Liver (tissue), 3 donors: ENCODE results near the gene OR52H1.

ENCODE experiments used
- ATF3 ChIP-seq: IDR thresholded peaks from 2 replicates; pipeline ENCODE4 v1.6.1; 2016; ENCODE audit warnings: antibody characterized with exemption
- CTCF ChIP-seq: fragments of 150-350 bp; IDR thresholded peaks from 2 replicates; pipeline ENCODE4 v1.5.1; 2017; ENCODE audit warnings: improper control_type of control experiment, low read depth, low read length; ENCODE audit not compliant: missing input control
- MAX ChIP-seq: IDR thresholded peaks from 2 replicates; pipeline ENCODE4 v1.6.1; 2016; ENCODE audit warnings: antibody characterized with exemption
- RAD21 ChIP-seq, 2 donors: IDR thresholded peaks; 2 replicates each; pipeline ENCODE4 v1.6.1; 2016; ENCODE audit warnings: antibody characterized with exemption in 2 of 2, mild to moderate bottlenecking in 2 of 2
- TAF1 ChIP-seq: conservative IDR thresholded peaks from 2 replicates; pipeline ENCODE4 v1.6.1; 2016; ENCODE audit warnings: antibody characterized with exemption, mild to moderate bottlenecking
- YY1 ChIP-seq: IDR thresholded peaks from 2 replicates; pipeline ENCODE4 v1.6.1; 2016; ENCODE audit warnings: antibody characterized with exemption, mild to moderate bottlenecking
- TF ChIP-seq, protein P1 (sequence below): IDR thresholded peaks from 2 replicates; pipeline ENCODE4 v1.6.1; 2016; ENCODE audit warnings: antibody characterized with exemption, mild to moderate bottlenecking
- donor health status: healthy.
- donor health status: healthy.

DNA sequence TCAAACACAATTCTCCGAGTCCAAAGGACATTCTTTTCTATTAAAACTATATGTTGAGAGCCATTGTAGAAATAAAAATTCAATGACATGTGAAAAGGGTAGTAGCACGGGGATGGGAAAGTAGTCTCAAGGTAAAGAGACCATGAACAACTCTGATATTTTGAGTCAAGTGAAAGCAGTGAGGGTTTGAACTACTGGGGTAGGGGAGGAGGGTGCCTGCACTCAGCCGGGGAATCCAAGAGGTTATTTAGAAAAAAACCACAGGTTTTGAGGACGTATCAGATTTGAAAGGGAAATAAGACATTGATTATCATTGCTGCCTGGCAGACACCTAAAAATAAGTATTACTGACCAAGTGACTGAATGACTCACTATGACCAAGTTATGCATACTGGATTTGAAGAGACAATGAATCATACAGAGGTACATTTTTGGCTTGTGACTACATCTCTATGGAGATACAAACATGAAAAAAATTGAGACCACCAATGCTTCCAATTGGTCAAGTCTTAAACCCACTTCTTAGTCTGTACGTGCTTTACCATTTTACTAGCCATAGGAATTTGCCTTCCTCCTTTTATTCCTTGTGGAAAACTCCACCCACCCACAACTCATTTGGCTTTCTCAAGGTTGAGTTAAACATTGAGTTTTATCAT lies 2.2 kb upstream of the OR52H1 start:
- TF ChIP-seq CTCF (no peak), YY1 (no peak), ATF3 (no peak), TAF1 (no peak), MAX (no peak), RAD21 (IDR thresholded peaks at IDR 0.05) (no peak)
- TF ChIP-seq, protein P1, sequence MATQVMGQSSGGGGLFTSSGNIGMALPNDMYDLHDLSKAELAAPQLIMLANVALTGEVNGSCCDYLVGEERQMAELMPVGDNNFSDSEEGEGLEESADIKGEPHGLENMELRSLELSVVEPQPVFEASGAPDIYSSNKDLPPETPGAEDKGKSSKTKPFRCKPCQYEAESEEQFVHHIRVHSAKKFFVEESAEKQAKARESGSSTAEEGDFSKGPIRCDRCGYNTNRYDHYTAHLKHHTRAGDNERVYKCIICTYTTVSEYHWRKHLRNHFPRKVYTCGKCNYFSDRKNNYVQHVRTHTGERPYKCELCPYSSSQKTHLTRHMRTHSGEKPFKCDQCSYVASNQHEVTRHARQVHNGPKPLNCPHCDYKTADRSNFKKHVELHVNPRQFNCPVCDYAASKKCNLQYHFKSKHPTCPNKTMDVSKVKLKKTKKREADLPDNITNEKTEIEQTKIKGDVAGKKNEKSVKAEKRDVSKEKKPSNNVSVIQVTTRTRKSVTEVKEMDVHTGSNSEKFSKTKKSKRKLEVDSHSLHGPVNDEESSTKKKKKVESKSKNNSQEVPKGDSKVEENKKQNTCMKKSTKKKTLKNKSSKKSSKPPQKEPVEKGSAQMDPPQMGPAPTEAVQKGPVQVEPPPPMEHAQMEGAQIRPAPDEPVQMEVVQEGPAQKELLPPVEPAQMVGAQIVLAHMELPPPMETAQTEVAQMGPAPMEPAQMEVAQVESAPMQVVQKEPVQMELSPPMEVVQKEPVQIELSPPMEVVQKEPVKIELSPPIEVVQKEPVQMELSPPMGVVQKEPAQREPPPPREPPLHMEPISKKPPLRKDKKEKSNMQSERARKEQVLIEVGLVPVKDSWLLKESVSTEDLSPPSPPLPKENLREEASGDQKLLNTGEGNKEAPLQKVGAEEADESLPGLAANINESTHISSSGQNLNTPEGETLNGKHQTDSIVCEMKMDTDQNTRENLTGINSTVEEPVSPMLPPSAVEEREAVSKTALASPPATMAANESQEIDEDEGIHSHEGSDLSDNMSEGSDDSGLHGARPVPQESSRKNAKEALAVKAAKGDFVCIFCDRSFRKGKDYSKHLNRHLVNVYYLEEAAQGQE, result no peak
